ENCODE results near the gene SORCS2.

Gene SORCS2

DNA sequence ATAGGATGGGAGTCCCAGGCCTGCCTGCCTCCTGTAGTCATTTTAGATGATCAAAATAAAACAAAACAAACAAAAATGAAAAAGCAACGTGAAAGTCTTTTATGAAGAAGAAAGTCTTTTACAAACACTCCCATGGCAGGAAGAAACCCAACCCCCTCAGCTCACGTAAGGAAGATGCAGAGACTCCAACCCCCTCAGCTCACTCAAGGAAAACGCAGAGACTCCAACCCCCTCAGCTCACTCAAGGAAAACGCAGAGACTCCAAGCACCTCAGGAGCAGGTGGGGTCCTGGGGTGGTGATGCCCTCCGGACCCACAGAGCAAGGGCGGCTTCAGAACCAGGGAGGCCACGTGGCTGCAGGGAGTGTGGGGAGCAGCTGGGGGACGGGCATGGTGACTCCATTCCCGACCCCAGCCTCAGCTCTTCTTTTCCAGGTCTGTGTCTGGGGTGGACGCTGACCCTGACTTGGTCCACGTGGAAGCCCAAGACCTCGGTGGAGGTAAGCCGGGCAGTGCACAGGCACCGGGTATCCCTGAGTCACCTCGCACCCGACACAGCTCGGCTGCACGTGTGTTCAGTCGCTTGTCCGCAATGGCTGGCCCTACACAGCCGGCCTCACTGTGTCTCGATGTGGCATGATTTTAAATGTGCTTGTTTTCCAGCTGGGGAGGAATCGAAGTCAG, 468.9 kb downstream of the SORCS2 start:
- no peak for FAIRE-seq

DNA sequence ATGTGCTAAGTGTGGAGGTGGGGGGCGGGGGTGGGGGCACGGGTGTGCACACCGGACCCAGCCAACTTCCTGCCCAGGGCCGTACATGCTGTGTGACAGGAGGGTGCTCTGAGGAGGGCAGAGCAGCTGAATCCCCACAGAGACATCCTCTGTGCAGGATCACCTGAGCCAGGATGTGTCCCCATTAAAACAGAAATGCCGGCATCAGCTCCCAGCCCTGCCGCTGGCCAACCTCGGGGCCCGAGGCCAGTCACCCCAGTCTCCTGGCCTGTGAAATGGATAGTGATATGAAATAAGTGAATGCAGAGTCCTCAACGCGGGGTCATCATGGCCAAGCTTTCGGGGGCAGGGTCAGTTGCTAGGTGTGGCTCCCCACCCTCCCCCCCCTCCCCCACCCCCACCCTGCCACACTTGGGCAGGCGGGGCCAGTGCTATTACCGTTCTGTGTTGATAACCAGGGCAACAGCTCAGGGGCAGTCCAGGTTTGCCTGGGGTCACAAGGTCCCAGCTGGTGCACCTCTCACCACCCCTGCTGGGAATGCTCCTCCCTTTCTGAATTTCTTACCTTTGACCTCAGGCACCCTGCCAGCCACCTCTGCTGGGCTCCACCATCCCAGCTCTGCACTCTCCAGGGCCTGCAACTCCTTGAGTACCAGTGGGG, 469.6 kb downstream of the SORCS2 start:
- no peak for FAIRE-seq

DNA sequence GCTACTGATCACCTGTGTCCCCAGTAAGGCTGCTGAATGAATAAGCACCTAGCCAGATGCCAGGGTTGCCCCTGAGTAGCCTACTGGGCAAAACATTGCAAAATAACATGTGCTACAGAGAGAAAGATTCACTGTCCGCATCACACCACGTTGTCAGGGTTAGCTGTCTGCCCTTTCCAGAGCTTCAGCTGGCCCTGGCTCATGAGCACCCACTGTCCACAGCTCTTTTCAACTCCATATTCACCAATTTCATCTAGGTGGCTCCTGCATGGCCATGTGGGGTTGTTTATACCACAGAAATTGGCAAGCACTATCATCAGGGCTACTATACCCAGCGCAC, 470.1 kb downstream of the SORCS2 start:
- no peak for FAIRE-seq

DNA sequence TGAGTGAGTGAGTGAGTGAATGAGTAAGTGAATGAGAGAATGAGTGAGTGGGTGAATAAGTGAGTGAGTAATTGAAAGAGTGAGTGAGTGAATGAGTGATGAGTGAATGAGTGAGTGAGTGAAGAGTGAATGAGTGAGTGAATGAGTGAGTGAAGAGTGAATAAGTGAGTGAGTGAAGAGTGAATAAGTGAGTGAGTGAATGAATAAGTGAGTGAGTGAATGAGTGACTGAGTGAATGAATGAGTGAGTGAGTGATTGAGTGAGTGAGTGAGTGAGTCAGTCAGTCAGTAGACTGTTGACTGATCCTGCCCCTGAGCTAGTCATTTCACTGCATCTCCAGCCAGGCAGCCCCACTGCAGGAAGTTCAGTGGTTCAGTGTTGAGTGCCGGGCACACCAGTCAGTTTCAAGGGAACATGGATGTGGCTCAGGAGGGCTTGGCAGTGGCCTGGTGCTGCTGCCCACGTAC, 470.8 kb downstream of the SORCS2 start:
- FAIRE-seq: no peak

DNA sequence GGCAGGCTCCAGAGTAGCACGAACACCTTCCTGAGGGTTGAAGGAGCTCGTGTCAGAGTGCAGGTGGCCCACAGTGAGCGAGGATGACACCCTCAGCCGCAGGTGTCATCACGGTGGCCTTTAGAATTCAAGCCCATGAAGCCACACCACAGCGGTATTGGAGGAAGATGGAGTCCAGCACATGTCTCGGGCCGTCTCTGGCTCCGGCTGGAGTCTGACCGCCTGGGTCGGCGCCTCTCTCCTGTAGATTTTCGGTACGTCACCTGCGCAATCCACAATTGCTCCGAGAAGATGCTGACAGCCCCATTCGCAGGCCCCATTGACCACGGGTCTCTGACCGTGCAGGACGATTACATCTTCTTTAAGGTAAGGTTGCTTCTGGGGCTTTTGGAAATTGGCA, 471.8 kb downstream of the SORCS2 start:
- no peak for FAIRE-seq

DNA sequence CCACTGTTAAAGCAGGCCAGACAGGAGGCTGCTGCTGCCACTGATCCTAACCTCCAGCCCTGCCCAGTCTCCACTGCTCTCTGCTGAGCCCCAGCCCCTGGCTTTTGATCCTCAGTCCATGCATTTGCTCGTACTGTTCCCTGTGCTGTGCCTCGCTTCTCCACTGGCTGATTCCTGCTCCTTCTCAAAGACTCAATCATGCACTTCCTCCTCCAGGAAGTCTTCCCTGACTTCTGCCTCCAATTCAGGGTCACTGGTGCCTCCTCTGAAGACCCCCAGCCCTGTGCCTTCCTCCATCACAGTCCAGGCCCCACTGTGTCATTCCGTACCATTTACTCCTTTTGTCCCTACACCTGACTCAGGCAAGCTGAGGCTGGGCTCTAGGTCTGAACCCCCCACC, 473.0 kb downstream of the SORCS2 start:
- FAIRE-seq: no peak

DNA sequence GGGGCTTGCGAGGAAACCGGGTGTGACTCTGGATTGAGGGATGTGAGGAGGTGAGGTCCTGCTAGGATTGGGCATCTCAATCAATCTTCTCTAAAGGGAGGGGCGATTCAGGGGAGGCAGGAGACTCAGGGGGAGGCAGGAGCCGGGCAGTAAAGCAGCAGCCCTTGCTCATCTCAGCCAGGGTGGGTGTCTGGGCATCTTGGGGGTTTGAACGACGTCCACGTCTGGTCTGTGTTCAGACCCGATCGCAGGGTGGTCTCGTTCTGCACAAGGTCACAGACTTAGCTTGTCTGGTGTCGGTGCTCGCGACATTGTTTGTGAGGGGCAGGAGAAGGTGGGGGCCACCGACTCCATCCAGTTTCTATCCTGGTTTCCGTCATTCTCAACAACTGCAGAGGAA, 473.7 kb downstream of the SORCS2 start:
- FAIRE-seq: no peak

DNA sequence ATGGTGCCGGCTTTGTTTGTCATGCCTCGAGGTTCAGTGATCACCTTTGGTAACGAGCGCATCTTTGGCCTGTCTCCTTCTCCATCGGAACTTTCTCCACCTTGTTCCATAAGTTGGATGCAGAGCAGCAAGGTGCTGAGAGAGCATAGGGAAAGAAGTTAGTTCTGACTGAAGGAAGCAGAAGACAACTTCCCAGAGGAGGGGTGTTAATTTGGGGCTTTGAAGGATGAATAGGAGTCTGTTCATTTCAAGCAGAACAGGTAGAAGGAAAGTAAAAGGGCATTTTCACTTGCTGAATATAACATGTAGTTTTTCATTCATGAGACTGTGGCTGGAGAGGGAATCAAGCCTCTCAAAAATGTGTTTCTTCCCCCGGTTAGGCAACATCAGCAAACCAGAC, 474.4 kb downstream of the SORCS2 start:
- no peak for FAIRE-seq

DNA sequence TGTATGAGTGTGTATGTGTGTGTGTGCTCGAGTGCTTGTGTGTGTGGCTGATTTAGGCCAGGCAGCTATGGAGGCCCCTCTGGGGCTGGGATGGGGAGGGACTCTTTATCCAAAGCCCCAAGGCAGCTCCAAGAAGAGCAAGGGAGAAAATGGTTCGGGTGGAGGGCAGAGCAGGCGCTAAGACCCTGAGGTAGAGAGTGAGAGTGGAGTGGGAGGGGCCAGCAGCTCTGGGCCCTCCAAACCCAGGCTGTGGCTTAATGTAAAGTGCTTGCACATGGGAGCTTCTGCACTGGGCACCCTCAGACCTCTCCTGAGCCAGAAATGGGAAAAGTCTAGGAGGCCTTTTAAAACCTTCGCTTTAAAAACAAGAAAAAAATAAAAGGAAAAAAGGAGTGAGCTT, 475.9 kb downstream of the SORCS2 start:
- FAIRE-seq: no peak

DNA sequence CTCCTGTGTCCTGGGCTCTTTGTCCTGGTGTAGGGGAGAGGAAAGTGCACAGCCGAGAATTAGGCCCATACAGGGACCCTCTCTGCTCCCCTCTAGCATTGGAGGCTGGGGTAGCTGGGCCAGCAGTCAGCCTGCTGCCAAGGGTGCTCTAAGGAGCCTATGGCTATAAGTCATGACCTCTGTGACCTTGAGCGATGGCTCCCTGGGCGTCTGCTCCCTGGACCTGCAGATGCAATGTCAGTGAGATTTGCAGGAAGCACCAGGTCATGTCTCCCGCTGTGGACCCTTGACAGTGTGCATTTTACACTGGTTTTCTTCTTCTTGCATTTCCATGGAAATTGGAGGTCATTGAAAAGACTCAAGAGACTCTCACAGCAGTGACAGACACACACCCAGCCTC, 476.5 kb downstream of the SORCS2 start:
- no peak for FAIRE-seq

DNA sequence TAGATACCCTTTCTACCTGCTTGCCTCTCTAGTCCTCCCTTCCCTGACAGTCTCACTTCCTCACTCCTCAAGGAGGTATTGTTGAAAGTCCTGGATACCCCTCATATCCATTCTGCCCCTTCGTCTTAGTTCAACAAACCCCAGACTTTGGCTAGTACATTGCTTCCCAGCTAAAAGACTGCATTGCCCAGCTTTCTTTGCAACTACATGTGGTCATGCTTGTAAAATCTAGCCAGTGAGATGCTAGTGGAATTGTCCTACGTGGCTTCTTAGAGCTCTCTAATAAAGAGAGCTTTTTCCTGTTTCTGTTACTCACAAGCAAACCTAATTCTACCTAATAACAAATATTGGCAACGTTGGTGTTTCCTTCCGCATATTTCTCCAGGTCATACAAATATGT, 480.3 kb downstream of the SORCS2 start:
- no peak for FAIRE-seq

DNA sequence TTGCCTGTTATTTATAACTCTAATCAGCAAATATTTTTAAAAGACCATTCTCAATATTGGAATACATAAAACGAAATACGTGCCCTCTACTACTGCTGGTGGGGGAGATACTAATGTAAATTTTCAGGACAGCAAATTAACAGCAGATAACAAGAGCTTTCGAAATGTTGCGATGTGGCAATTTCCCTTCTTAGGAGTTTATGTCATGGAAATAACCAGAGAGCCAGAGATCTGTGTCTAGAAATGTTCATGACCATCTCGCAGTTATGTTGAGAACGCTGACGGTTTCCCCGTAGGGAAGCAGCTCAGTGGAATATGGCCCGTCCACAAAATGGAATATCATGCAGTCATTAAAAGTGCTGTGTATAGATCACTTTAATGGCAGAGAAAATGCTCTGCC, 480.8 kb downstream of the SORCS2 start:
- no peak for FAIRE-seq

DNA sequence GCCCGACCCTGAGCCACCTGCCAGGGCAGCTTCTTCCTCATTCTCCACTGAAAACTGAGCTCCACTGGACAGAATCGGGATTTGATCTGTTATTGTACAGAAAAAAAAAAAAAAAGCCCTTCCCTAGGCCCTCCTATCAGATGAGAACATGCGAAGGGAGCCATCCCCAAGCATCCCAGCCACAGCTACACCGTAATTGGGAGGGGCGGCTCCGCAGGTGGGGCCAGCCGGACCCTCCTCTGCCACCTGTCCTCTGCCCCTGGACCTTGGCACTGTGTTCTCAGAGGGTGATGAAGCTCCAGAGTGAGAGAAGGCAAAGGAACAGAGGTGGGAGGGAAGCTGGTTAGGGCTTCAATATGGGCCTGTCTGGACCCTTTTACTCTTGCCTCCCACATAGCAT, 482.4 kb downstream of the SORCS2 start:
- FAIRE-seq: no peak

DNA sequence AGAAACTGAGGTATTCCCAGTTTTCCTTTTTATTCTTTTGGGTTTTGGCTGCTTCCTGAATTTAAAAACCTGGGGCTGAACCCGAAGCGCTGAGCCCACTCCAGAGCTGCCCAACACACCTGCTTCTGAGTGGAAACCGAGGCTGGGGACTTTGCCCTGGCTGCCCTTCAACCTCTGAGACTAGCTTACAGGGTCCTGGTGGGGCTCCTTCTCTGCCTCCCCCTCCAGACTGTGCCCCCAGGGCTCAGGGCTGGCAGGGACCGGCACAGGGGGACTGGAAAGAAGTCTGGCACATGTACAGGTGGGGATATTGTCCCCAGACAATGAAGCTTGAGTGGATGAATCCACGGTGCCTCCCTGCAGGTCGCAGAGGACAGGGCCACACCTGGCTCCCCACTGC, 482.8 kb downstream of the SORCS2 start:
- no peak for FAIRE-seq

DNA sequence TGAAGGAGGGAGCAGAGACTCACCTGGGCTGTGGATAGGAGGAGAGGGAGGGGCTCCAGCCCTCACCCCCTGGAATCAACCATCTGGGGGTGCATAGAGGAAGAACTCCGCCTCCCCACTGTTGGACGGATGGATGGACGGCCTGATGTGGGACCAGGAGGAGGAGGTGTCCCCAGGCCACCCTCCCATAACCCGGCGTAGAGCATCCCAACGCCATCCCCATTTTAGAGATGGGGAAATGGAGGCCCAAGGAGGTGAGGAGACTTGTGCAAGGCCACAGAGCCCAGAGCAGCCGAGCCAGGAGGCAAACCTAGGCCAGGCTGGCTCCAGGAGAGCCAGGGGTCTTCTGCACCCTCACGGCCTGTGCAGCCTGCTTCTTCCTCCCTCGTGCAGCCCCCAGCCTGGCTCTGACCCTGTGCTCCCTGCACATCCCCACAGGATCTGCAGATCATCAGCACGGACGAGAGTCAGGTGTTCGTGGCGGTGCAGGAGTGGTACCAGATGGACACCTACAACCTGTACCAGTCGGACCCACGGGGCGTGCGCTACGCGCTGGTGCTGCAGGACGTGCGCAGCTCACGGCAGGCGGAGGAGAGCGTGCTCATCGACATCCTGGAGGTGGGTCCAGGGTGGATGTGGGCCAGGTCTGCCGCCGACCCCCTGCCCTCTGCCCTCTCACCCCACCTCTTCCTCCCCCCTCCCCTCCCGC, 483.4 kb downstream of the SORCS2 start:
- no peak for FAIRE-seq

DNA sequence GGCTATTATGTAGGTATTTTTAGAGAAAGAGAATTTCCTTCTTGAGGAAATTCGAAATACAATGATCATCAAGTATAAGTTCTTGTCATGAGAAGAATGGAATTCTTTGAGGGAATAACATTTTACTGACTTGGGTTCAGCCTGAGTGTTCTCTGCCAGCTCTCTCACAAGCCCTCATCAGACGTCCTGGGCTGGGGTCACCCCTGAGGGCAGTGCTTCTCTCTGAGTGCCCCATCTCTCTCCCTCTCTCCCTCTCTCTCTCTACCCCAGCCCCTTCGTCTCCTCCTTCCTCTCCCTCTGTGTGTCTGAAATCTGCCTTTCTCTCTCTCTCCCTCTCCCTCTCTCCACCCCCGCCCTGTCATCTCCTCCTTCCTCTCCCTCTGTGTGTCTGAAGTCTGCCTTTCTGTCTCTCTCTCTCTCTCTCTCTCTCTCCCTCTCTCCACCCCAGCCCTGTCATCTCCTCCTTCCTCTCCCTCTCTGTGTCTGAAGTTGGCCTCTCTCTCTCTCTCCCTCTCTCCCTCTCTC, 484.1 kb downstream of the SORCS2 start:
- no peak for FAIRE-seq

DNA sequence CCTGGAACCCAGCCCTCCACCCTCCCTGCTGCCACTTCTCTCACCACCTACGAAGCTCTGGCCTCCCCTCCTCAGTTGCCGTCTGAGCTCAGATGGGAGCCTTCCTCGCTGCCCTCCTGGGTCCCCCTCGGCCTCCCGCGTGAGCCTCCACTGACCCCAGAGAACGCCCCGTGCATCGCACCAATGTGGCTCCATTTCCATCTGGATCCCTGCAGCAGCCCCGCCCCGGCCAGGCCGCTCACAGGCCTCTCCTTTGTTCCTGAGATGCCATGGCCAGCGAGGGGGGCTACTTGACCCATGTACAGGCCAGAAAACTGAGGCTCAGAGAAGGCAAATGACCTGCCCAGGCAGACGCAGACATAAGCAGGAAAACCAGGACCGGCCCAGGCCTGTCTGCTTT, 484.7 kb downstream of the SORCS2 start:
- no peak for FAIRE-seq

DNA sequence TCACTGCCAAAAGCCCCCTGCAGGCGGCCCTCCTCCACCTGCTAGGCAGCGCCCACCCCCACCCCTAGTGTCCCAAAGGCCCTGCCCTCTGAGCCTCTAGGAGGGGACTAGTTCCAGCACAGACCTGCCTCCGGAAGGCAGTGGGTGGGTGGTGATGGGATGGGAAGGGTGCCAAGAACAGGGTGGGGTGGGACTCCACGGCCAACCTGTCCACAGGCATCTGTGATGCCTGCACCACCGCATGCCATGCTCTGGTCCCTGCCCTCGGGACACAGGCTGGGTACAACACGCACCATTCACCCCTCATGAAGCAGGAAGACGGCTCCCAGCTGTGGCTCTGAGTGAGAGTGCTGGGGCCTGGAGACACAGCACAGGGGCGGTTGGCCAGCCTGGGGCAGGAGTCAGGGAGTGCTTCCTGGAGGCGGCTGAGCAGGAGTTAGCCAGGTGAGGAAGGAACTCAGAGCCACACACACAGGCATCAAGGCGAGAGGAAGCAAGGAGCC, 485.5 kb downstream of the SORCS2 start:
- no peak for FAIRE-seq

DNA sequence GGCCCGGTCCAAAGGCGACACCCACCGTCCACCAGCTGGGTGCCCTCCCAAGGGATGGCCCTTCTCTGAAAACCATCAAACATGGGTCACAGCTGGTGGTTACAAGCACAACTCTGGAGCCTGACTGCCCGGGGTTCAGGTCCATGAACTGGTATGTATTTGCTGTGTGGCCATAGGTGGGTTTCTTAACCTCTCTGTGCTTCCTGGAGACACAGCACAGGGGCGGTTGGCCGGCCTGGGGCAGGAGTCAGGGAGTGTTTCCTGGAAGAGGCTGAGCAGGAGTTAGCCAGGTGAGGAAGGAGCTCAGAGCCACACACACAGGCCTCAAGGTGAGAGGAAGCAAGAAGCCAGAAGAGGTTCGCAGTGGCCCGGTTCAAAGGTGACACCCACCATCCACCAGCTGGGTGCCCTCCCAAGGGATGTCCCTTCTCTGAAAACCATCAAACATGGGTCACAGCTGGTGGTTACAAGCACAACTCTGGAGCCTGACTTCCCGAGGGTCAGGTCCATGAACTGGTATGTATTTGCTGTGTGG, 486.0 kb downstream of the SORCS2 start:
- FAIRE-seq: no peak

DNA sequence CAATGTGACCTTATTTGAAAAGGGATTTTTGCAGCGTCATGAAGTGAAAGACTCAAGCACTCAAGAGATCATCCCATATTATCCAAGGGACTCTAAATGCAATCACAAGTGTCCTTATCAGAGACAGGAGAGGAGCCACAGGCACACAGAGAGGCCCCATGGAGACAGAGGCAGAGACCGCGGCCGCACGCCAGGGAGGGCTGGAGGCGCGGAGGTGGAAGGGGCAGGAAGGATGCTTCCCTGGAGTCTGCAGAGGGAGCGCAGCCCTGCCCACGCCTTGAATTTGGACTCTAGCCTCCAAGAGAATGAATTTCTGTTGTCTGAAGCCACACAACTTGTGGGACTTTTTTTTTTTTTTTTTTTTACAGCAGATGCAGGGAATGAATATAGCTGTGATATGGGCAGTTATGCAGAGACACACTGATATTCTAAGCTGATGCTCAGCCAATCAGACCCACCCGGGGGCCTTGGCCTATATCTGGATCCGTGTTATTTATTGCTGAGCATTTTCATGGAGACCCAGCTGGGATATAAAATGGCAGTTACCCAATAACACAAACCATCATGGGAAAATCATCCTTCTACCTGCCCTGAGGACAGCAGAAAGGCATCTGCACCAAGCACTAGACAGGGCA, 487.2 kb downstream of the SORCS2 start:
- no peak for FAIRE-seq

DNA sequence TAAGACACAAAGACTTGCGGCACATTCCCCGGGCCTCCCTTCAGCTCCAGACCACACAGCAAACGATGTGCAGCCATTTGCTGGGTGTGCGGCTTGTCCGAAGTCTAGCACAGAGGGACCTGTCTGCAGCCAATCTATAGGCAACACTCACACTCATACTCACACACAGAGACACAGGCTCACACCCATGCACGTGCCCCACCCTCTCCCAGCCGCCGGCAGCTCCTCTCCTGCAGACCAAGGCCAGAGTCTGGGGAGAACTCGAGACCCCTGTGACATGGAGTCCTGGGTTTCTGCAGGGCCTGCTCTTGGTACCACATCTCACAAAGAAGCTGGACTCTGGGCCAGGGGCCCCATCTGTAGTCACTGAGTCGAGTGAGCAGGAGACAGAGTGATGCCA, 487.8 kb downstream of the SORCS2 start:
- no peak for FAIRE-seq

DNA sequence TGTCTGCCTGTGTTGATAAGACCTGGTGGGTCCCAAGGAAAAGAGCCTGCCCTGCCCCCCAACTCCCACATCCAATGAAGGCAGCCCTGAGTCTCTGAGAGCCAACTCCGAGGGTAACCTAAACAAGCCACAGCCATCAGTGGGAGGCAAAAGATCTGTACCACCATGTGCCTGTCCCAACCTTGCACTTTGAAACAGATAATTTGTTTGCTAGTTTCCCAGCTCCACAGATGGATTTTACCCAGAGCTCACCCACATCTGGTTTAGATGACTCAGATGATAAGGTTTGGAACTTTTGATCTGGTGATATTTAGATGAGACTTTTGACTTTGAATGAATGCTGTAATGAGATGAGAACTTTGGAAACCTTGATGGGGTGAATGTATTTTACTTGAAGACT, 488.4 kb downstream of the SORCS2 start:
- no peak for FAIRE-seq

DNA sequence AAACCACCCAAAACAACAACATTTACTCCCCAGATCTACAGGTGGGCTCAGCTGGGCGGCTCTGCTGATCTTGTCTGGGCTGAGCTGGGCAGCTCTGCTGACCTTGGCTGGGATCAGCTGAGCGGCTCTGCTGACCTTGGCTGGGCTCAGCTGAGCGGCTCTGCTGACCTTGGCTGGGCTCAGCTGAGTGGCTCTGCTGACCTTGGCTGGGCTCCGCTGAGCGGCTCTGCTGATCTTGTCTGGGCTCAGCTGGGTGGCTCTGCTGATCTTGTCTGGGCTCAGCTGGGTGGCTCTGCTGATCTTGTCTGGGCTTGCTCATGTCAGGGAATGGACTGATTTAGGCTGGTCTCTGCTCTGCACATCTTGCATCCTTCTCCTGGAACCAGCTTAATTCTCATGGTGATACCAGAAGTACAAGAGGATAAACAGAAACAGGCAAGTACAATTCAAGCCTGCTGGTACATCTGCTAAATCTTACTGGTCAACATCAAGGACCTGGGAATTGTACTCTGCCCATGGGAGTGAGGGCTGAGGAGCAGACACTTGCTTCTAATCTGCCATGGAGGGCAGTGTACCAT, 490.9 kb downstream of the SORCS2 start:
- no peak for FAIRE-seq
